ENCODE data around the gene ANGPTL4. TPM values are rescaled to one million over a fixed set of nuclear protein-coding genes. Genes with fewer than 3 reads are reported as not detected.
"Not testable (repeated sequence)": the region's sequence is repeated elsewhere in the genome, so short reads cannot be mapped to it uniquely, and the experiment has no call there.

Gene ANGPTL4
- total and polyA plus RNA-seq, 2 experiments from 2014 or later: 1.9 to 2.2 TPM

DNA sequence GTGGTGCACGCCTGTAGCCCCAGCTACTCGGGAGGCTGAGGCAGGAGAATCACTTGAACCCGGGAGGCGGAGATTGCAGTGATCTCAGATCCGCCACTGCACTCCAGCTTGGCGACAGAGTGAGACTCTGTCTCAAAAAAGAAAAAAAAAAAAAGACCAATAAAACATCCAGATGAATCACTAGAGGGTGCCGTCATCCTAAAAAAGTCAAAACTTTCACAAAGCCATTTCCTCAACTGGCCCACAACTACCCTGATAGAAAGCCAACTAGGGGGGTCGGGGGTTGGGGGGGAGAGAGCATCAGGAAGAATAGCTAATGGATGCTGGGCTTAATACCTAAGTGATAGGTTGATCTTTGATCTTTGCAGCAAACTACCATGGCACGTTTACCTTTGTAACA lies 45.1 kb upstream of the ANGPTL4 start:
- Histone ChIP-seq H4K20me1 (replicated peaks; ENCODE audit: insufficient read depth) (peaks cover 20% of the 10 kb centered on the region), H3K27ac (ENCODE audit: low read depth) (peak overlapping the region; percentile 75; the same call in 1 of the 2 replicates), H3K79me2 (replicated peaks; ENCODE audit: insufficient read depth) (peaks cover 33% of the 10 kb centered on the region), H3K4me1 (ENCODE audit: insufficient read depth) (peaks cover 19% of the 10 kb centered on the region), H3F3A (replicated peaks; ENCODE audit: low read depth) (peaks cover 39% of the 10 kb centered on the region)
- H3K36me3 Mint-ChIP-seq (ENCODE audit: low read depth): peaks cover 53% of the 10 kb centered on the region
- H3K9me3 Mint-ChIP-seq; H3K4me3 ChIP-seq; ATAC-seq; H3K27me3 ChIP-seq (ENCODE audit: insufficient read depth); H3K27ac Mint-ChIP-seq; H3K4me2 ChIP-seq; H3K9me2 ChIP-seq (ENCODE audit: insufficient read depth); H2AFZ ChIP-seq; H3K4me3 Mint-ChIP-seq; H3K36me3 ChIP-seq (ENCODE audit: insufficient read depth): not testable (repeated sequence)
- peaks cover 24% of the 10 kb centered on the region for H3K27me3 Mint-ChIP-seq (ENCODE audit: insufficient read depth, low read depth, poor library complexity)
- peaks cover 41% of the 10 kb centered on the region for H3K4me1 Mint-ChIP-seq
- TF ChIP-seq, protein P1, sequence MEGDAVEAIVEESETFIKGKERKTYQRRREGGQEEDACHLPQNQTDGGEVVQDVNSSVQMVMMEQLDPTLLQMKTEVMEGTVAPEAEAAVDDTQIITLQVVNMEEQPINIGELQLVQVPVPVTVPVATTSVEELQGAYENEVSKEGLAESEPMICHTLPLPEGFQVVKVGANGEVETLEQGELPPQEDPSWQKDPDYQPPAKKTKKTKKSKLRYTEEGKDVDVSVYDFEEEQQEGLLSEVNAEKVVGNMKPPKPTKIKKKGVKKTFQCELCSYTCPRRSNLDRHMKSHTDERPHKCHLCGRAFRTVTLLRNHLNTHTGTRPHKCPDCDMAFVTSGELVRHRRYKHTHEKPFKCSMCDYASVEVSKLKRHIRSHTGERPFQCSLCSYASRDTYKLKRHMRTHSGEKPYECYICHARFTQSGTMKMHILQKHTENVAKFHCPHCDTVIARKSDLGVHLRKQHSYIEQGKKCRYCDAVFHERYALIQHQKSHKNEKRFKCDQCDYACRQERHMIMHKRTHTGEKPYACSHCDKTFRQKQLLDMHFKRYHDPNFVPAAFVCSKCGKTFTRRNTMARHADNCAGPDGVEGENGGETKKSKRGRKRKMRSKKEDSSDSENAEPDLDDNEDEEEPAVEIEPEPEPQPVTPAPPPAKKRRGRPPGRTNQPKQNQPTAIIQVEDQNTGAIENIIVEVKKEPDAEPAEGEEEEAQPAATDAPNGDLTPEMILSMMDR (conservative IDR thresholded peaks at IDR 0.05; ENCODE audit: low read depth in 2 of 2): peak in 1 of 2 experiments; percentile 30; a peak in 2 of 4 replicates
- peak; percentile 58 for DNase-seq (ENCODE audit: low spot score)

DNA sequence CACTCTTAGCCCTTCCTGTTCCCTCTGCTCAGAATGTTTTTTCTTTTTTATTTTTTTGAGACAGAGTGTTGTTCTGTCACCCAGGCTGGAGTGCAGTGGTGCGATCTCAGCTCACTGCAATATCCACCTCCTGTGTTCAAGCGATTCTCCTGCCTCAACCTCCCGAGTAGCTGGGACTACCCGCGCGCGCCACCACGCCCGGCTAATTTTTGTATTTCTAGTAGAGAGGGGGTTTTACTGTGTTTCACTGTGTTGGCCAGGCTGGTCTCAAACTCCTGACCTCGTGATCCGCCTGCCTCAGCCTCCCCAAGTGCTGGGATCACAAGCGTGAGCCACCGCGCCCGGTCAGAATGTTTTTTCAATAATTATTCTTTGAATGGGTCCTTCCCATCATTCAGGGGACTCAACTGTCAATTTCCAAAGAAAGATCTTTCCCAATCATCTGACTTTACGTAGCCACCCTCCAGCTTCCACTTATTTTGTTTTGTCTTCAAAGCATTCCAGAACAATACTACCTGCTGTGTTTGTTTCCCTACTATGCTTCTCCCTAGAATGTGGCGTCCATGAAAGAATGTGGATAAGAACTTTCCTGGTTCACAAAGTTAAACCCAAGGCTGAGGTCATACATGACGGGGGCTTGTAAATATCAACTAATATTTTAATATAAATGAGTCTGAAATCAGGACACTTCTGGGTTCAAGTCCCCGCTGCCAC lies 44.0 kb upstream of the ANGPTL4 start:
- peak overlapping the region; percentile 96 for H3K4me3 ChIP-seq
- peak overlapping the region; percentile 13; the same call in 1 of the 2 replicates for H3K27ac Mint-ChIP-seq
- H3K27me3 ChIP-seq (ENCODE audit: insufficient read depth): no peaks in the 10 kb centered on the region
- H3K4me1 Mint-ChIP-seq: peaks cover 41% of the 10 kb centered on the region
- H3K4me2 ChIP-seq: peak overlapping the region; percentile 100
- peak overlapping the region; percentile 98 for H3K27ac ChIP-seq (ENCODE audit: low read depth)
- TF ChIP-seq STAT1 (IDR thresholded peaks at IDR 0.05; ENCODE audit: unreplicated experiment) (no peak), ZNF114 (CRISPR knock-in tag; IDR thresholded peaks at IDR 0.05) (no peak), ZNF331 (CRISPR knock-in tag; IDR thresholded peaks at IDR 0.05; ENCODE audit: low read depth) (no peak)
- TF ChIP-seq, protein P2, sequence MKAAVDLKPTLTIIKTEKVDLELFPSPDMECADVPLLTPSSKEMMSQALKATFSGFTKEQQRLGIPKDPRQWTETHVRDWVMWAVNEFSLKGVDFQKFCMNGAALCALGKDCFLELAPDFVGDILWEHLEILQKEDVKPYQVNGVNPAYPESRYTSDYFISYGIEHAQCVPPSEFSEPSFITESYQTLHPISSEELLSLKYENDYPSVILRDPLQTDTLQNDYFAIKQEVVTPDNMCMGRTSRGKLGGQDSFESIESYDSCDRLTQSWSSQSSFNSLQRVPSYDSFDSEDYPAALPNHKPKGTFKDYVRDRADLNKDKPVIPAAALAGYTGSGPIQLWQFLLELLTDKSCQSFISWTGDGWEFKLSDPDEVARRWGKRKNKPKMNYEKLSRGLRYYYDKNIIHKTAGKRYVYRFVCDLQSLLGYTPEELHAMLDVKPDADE (IDR thresholded peaks at IDR 0.05): no peak
- no peaks in the 10 kb centered on the region for H3K9me3 Mint-ChIP-seq
- peaks cover 49% of the 10 kb centered on the region for H3K36me3 Mint-ChIP-seq (ENCODE audit: low read depth)
- H3K27me3 Mint-ChIP-seq (ENCODE audit: insufficient read depth, low read depth, poor library complexity): peaks cover 24% of the 10 kb centered on the region
- DNase-seq (ENCODE audit: low spot score) (peak; percentile 77), ATAC-seq (no peak)
- H3F3A ChIP-seq (replicated peaks; ENCODE audit: low read depth): peaks cover 50% of the 10 kb centered on the region
- H3K4me3 Mint-ChIP-seq: peak overlapping the region; percentile 97
- H2AFZ ChIP-seq: no peak overlapping the region
- H3K9me2 ChIP-seq (ENCODE audit: insufficient read depth): no peaks in the 10 kb centered on the region
- peaks cover 33% of the 10 kb centered on the region for H3K79me2 ChIP-seq (replicated peaks; ENCODE audit: insufficient read depth)
- peaks cover 24% of the 10 kb centered on the region for H4K20me1 ChIP-seq (replicated peaks; ENCODE audit: insufficient read depth)
- peaks cover 7% of the 10 kb centered on the region for H3K36me3 ChIP-seq (ENCODE audit: insufficient read depth)
- H3K4me1 ChIP-seq (ENCODE audit: insufficient read depth): peaks cover 24% of the 10 kb centered on the region

DNA sequence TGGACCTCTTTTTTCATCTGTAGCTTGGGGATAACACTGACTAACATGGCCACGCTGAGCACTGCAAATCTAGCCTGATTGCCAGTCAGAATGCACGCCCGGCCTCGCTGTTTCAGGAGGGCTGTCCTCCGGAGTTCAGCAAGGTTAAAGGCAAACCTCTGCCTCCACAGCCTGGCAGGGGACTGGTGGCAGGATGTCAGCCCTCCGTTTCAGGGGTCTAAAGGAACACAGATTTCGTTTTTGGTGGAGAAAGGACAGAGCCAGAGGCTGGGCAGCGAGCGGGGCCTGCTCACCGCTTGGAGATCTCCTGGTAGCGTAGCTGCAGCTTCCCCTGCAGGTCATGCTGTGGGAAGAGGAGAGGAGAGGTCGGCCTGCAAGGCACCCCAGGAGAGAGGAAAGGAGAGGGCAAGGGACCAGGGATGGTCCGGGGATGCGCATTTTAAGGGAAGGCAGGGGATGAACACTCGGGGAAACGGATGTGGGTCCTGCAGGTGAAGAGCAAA lies 43.3 kb upstream of the ANGPTL4 start:
- H3K4me2 ChIP-seq: peak overlapping the region; percentile 100
- H2AFZ ChIP-seq: no peak overlapping the region
- H3K9me2 ChIP-seq (ENCODE audit: insufficient read depth): no peaks in the 10 kb centered on the region
- H3K4me1 ChIP-seq (ENCODE audit: insufficient read depth): peaks cover 24% of the 10 kb centered on the region
- peak; percentile 6; the same call in 2 of the 3 replicates for ATAC-seq
- Mint-ChIP-seq H3K36me3 (ENCODE audit: low read depth) (peaks cover 43% of the 10 kb centered on the region), H3K4me1 (peaks cover 37% of the 10 kb centered on the region), H3K9me3 (no peaks in the 10 kb centered on the region), H3K27ac (peak overlapping the region; percentile 97), H3K4me3 (peak overlapping the region; percentile 97), H3K27me3 (ENCODE audit: insufficient read depth, low read depth, poor library complexity) (peaks cover 22% of the 10 kb centered on the region)
- DNase-seq (ENCODE audit: low spot score): peak; percentile 26
- peaks cover 24% of the 10 kb centered on the region for H4K20me1 ChIP-seq (replicated peaks; ENCODE audit: insufficient read depth)
- peaks cover 53% of the 10 kb centered on the region for H3F3A ChIP-seq (replicated peaks; ENCODE audit: low read depth)
- H3K79me2 ChIP-seq (replicated peaks; ENCODE audit: insufficient read depth): peaks cover 33% of the 10 kb centered on the region
- peaks cover 7% of the 10 kb centered on the region for H3K36me3 ChIP-seq (ENCODE audit: insufficient read depth)
- no peaks in the 10 kb centered on the region for H3K27me3 ChIP-seq (ENCODE audit: insufficient read depth)
- peak overlapping the region; percentile 98 for H3K27ac ChIP-seq (ENCODE audit: low read depth)
- TF ChIP-seq JUNB (IDR thresholded peaks at IDR 0.05; ENCODE audit: unreplicated experiment) (no peak), ZNF114 (CRISPR knock-in tag; IDR thresholded peaks at IDR 0.05) (no peak)
- H3K4me3 ChIP-seq: peak overlapping the region; percentile 96

All from GM23338 (cell line).